ENCODE data around the gene POLR1D. TPM values are rescaled to one million over a fixed set of nuclear protein-coding genes. Genes with fewer than 3 reads are reported as not detected.

Gene POLR1D
- total and polyA plus RNA-seq, 10 donors: 64.2 to 134 (median 104) TPM

DNA sequence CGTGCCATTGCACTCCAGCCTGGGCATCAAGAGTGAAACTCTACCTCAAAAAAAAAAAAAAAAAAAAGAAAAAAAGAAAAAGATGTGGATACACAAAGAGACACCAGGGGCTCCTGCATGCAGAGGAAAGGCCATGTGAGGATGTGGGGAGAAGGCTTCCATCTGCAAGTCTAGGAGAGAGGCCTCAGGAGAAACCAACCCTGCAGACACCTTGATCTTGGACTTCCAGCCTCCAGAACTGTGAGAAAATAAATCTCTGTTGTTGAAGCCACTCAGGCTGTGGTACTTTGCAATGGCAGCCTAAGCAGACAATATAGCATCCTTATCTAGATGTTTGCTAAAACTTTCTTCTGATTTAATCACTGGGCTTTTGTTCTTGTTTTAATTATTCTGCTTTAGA lies 50.3 kb downstream of the POLR1D start:
- Histone ChIP-seq H3K27me3 (replicated peaks in 1 of 7) (no peaks in the 10 kb centered on the region), H3K4me1 (no peaks in the 10 kb centered on the region), H3K9me3 (peaks cover 0 to 7% (median 0%) of the 10 kb centered on the region in 8 donors), H3K27ac (no peak overlapping the region), H3K36me3 (peaks cover 0 to 10% (median 0%) of the 10 kb centered on the region in 6 donors), H3K4me3 (no peak overlapping the region)
- 76 to 100% (median 100%) methylated on average over 1 of the region's 1 CpG for WGBS, 5 donors
- TF ChIP-seq POLR2AphosphoS5 (IDR thresholded peaks at IDR 0.05) (no peak), POLR2A (IDR thresholded peaks at IDR 0.05) (no peak)
- TF ChIP-seq, protein P1, sequence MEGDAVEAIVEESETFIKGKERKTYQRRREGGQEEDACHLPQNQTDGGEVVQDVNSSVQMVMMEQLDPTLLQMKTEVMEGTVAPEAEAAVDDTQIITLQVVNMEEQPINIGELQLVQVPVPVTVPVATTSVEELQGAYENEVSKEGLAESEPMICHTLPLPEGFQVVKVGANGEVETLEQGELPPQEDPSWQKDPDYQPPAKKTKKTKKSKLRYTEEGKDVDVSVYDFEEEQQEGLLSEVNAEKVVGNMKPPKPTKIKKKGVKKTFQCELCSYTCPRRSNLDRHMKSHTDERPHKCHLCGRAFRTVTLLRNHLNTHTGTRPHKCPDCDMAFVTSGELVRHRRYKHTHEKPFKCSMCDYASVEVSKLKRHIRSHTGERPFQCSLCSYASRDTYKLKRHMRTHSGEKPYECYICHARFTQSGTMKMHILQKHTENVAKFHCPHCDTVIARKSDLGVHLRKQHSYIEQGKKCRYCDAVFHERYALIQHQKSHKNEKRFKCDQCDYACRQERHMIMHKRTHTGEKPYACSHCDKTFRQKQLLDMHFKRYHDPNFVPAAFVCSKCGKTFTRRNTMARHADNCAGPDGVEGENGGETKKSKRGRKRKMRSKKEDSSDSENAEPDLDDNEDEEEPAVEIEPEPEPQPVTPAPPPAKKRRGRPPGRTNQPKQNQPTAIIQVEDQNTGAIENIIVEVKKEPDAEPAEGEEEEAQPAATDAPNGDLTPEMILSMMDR (IDR thresholded peaks at IDR 0.05 in 8 of 11, conservative IDR thresholded peaks at IDR 0.05 in 3 of 11): no peak
- intact Hi-C loops (cut with DNase I; ENCODE audit: low total_unique reads): no loop called here
- no peak for DNase-seq

Other genes with a start within 250 kb of the POLR1D start
- gene GTF3A, start 197.3 kb upstream of the POLR1D start, total RNA-seq: 100 to 1,000 TPM in 6 of 7 donors, 10 to 100 TPM in 1; 90.7 to 149 (median 105) TPM
- 100 to 1,000 TPM; 230 to 275 (median 267) TPM for gene GTF3A, start 197.3 kb upstream of the POLR1D start, polyA plus RNA-seq
- gene MTIF3, start 171.3 kb upstream of the POLR1D start, total RNA-seq: 10 to 100 TPM; 38.1 to 92.1 (median 46.8) TPM
- gene MTIF3, start 171.3 kb upstream of the POLR1D start, polyA plus RNA-seq: 10 to 100 TPM; 73.7 to 95.2 (median 79.6) TPM
- gene LNX2, start 1.4 kb upstream of the POLR1D start, total RNA-seq: 1 to 10 TPM; 6.5 to 8.8 (median 6.8) TPM
- gene LNX2, start 1.4 kb upstream of the POLR1D start, polyA plus RNA-seq: 1 to 10 TPM; 1.8 to 3.0 (median 2.7) TPM
- gene GSX1, start 170.6 kb downstream of the POLR1D start, total RNA-seq: not detected
- not detected for gene GSX1, start 170.6 kb downstream of the POLR1D start, polyA plus RNA-seq

Data from spleen (tissue), 11 donors.